NCI-H1417 (cell line): Measurements from ENCODE around the gene RAB12.
"Not testable (repeated sequence)": the region's sequence is repeated elsewhere in the genome, so short reads cannot be mapped to it uniquely, and the experiment has no call there.

Experiments used
- DNase-seq, 3 experiments: peaks; one replicate each; lab custom pipeline; 2025; lab: John Stamatoyannopoulos, UW

The RAB12 gene

GRCh38 chr18:8611916-8612576 lies 2.8 kb downstream of the RAB12 start:
- no peak for DNase-seq

- DNase-seq: no peak
Measured at GRCh38 chr18:8614875-8615274, 5.6 kb downstream of the RAB12 start.

GRCh38 chr18:8615397-8616027 lies 6.3 kb downstream of the RAB12 start:
- peak; percentile 32 to 82 (median 67) for DNase-seq

DNA sequence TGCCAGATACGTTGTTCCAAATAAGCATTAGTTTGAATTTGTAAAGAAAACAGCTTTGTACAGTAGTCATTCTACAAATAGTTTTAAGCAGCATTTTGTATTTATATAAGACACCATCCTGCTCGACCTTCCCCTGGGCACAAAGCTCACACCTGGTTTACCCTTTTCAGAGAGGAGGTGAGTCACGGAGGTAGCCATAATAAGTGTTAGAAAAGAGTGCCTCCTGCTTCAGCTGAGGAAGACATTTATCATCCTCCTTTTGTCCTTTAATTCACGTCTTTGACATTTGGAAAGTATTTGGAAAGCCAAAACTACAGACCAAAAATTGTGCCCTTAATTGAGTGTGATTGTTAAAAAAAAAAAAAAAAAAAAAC lies 6.8 kb downstream of the RAB12 start:
- peak; percentile 29 to 67 (median 53) for DNase-seq

DNA sequence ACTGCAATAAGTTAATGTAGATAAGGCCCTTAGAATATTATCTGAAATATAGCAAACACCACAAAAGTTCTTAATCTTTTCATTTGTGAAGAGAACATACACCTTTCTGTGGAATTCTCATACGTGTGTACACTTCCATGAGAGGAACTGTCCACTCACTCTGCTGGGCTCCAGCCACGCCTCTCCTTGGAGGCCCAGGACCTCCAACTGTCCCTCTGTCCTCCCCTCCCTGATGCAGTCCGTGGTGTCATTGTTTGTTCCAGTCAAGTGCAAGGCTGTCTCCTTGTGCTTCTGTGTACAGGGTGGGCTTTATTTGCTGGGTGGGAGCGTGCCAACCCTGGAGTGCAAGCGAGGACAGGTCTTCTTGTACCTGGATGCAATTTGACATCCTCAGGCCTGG lies 8.7 kb downstream of the RAB12 start:
- DNase-seq: no peak

DNA sequence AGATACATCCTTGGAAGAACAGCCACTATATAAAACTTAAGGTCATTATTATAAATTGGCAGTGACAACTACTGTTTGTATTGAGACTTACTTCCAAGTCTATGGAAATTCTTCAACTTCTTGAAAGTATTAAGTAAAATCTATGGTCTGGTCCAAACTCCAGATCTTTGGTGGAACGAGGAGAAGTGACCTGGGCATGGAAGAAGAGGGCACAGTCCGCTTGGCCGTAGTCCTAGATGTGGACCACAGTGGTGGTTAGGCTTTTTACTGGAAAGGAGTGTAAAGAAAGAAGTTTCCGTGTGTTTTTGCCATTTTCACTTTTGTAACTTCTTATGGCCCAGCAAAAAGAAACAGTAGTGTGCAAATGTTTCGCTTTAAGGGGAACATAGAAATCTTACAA lies 9.8 kb downstream of the RAB12 start:
- no peak for DNase-seq

- DNase-seq: no peak
Measured at GRCh38 chr18:8619835-8620577, 10.8 kb downstream of the RAB12 start.

DNA sequence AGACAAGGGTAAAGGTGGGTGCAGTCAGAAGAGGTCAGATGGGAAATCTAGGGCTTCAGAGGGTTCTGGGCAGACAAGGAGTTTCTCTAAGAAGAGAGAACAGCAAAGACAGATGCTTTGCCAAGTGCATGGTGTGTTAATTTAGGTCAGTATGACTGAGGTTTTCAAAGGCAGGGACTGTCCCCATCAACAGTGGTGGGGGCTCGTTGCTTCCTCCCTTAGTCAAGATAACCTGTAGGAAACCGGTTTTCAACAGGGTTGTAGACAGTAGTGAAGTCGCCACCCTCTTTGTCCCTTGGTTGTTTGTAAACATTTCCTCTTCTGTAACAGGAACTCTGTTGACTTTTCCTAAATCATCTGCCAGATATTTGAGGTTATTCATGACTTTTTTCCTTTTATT lies 11.6 kb downstream of the RAB12 start:
- DNase-seq: no peak

GRCh38 chr18:8622625-8623024 lies 13.4 kb downstream of the RAB12 start:
- not testable (repeated sequence) for DNase-seq

DNA sequence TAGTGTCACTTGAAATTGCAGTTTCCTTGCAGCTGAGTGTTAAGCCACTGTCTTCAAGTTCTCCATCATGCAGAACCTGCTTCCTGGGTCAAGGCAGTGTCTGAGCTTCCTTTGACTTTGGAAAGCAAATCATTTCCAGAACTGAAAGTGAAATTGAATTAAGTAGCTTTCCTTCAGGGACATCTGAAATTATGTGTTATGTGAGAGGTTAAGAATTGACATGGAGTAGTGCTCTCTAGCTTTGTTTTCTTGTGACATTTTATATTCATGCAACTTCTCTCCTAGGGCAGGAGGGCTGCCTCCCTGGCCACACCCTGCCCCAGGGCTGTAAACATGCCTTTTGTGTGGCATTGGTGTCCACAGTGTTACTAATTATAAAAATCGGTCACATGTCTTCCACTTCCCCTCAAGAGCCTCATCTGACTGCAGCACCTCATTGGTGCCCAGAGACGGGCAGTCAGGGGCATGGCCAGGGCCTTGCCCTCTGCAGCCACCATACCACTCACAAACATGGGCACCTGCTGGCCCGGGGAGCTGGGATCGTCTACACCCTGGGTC lies 14.4 kb downstream of the RAB12 start:
- peak in 2 of 3 experiments; percentile 40 to 69 for DNase-seq

GRCh38 chr18:8625461-8626092 lies 16.3 kb downstream of the RAB12 start:
- DNase-seq: peak in 2 of 3 experiments; percentile 76 to 96

DNA sequence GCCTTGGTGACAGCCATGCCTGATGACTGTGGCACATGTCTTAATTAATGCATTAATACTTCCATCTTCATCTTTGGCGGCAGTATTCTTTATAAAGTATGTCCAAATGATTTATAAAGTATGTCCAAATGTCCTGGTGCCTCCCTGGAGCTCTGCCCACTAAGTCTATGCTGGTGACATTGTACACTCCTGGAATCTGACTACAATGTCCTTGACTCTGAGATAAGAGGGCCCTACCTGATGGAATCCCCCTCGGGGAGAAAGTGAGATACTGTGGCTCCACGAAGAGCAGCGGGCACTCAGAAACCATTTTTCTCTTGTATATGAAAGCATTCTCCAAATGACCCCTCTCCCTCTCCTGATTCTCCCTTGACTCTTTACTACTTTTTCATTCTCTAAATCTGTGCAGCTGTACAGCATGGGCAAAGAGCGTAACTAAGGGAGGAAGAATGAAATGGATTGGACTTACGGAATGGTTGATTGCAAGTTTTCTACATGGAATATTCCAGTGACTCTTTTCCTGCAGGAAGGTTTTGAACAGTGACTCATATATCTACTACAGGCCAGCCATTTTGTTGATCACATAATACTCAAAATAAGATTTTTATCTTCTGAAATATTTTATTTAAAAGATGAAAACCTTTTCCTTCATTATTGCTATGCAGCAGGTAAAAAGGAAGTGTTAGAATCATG lies 17.3 kb downstream of the RAB12 start:
- DNase-seq: no peak

GRCh38 chr18:8627107-8627472 lies 17.9 kb downstream of the RAB12 start:
- DNase-seq: no peak

DNA sequence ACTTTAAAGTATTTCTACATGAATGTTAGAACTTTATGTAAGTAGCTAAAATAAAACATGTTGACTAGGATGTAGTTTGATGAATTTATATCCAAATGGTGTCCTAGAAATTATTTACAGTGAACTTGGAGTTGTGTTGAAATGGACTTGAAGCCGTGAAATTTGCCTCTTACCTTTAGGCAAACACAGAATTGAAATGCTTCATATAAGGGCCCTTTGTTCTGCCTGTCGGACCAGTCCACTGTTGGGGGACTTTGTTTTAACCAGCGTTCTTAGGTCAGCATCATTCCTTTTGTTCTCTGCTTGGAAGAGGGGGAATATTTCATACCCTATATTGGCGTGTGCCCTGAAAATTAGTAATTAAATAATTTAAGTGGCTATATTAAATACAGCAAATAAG lies 18.3 kb downstream of the RAB12 start:
- DNase-seq: peak in 1 of 3 experiments; percentile 13

- DNase-seq: no peak
Measured at GRCh38 chr18:8629602-8630001, 20.4 kb downstream of the RAB12 start.

- DNase-seq: no peak
Measured at GRCh38 chr18:8630546-8630945, 21.3 kb downstream of the RAB12 start.

DNA sequence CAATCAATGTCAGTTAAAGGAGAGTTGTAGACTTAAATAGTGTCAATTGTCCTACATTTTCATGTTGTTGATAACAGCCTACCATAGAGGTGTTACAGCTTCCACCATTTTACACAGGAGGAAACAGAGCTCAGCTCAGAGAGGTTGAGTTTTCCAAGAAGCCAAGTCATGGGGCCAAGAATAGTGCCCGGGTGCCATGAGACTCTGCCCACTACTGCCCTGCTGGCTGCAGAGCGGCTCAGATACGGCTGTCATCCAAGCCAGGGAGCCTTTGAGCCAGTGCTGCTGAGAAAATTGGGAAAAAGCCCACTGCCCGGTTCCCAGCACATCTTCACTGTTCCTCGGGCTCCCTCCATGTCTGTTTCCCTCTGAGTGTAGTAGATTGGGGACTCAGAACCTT lies 22.0 kb downstream of the RAB12 start:
- DNase-seq: no peak

DNA sequence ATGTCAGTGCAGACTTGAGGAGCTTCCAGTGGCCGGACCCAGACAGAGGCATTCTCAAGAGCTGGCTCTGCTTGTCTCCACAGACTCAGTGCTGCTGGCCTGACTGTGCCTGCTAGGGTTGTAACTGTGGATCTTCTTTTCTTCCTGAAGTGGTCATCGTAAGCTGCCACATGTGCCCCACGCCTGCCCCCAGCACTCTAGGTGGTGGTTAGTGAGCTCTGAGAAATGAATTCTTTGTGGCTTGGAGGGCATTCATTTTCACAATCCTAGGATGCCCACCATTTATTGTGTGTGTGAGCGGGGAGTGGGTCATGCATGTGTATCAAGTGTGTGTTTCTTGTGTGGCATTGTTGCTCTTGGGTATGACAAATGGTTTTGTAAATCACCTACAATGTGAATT lies 23.1 kb downstream of the RAB12 start:
- DNase-seq: no peak

DNA sequence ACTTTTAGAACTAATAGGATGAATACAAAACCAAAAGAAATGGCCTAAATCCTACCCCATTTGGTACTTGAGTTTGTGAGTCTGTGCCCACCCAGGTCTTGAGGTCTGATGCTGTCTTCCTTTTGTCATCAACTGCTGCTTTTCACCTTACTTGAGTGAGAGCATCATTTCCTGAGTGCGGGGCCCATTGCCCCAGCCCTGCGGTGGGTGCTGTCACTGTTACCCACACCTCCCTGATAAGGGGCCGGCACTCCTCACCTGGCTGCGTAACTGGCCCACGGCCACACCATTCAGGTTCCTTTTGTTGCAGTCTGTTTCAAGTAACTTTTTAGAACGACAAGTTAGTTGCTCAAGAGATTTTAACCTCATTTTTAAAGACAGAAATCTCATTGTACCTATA lies 25.3 kb downstream of the RAB12 start:
- no peak for DNase-seq

DNA sequence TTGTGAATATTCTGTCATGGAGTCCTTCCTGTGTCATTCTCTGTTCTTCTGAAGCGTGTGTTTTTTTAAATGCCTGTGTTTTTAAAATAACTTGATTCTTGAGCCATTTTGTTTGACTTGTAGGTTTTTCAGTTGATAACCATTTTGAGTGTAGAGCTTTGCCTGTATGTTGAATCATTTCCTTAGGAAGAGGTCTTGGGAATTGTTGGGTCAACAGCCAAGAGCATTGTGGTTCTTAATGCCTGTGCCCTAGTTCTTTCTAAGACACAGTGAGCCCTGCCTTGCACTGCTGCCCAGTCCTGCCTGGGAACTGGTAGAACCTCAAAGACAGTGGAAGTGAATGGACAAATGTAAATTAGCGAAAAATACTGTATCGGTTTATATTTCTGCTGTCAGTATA lies 25.9 kb downstream of the RAB12 start:
- no peak for DNase-seq

DNA sequence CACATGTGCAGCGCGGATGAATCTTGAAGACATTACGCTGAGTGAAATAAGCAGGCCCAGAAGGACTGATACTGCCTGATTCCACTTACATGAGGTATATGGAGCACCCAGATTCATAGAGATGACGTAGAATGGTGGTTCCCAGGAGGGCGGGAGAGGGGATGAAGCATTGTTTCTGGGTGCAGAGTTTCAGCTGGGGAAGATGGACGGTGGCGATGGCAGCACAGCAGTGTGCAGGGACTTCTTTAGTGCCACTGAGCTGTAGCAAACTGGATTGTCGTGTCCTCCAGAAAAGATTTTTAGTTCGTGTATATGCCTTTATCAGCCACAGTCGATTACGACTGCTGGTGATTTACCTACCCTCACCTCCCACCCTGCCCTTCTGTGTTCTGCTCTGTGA lies 30.5 kb downstream of the RAB12 start:
- no peak for DNase-seq

DNA sequence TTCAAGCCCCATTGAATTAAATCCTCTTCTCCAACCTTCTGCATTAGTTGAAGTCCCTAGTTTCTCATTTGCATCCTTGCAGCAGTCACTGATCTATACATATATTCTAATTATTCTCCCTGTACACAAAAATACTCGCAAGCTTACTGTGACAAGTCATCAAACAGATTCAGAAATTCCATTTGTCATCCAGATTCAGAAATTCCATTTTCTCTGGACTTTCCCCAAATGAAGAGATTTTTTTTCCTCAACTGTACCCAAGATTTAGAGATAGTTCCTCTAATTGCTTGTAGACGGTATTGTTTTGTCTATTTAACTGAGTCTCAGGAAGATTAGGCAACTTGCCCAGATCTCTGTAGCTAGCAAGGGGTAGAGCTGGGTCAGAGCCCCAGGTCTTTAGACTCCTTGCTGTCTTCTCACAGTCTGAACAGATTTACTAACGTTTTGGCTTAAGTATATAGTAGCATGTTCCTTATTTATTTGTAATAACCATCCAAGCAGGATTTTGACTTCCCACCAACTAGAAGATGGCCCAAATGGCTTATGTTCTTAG lies 34.2 kb downstream of the RAB12 start:
- DNase-seq: no peak
